M059J (cell line): ENCODE measurements around the gene SLC7A10. TPM values are rescaled to one million over a fixed set of nuclear protein-coding genes. Genes with fewer than 3 reads are reported as not detected.
"Not testable (repeated sequence)": the region's sequence is repeated elsewhere in the genome, so short reads cannot be mapped to it uniquely, and the experiment has no call there.

Experiments used
- DNase-seq: peaks from one replicate; pipeline ENCODE4 v3.0.0-alpha.2; 2012; ENCODE audit warnings: low read depth
- total RNA-seq: library from RNA; depleted of rRNA; stranded (reverse); fragments of >200 nt; shearing (Covaris generic); gene quantifications from 2 replicates; pipeline ENCODE4 v1.2.3, GENCODE V29; 2014

SLC7A10 gene
- total RNA-seq, 1 experiment from 2014 or later: not detected

GRCh38 chr19:33216198-33216830 lies 9.3 kb downstream of the SLC7A10 start:
- DNase-seq: no peak

- no peak for DNase-seq
These were observed 10.0 kb downstream of the SLC7A10 start for GRCh38 chr19:33215438-33216197.

GRCh38 chr19:33214596-33214995 lies 11.1 kb downstream of the SLC7A10 start:
- DNase-seq: peak; percentile 25

GRCh38 chr19:33212436-33213172 lies 13.0 kb downstream of the SLC7A10 start:
- no peak for DNase-seq

- DNase-seq: no peak
These were observed 13.7 kb downstream of the SLC7A10 start for GRCh38 chr19:33211794-33212435.

- DNase-seq: no peak
These were observed 15.2 kb downstream of the SLC7A10 start for GRCh38 chr19:33210266-33210940.

- not testable (repeated sequence) for DNase-seq
These were observed 15.8 kb downstream of the SLC7A10 start for GRCh38 chr19:33209850-33210230.

GRCh38 chr19:33208904-33209849 lies 16.5 kb downstream of the SLC7A10 start:
- DNase-seq: no peak

- DNase-seq: no peak
These were observed 17.2 kb downstream of the SLC7A10 start for GRCh38 chr19:33208371-33208895.

- DNase-seq: no peak
These were observed 17.7 kb downstream of the SLC7A10 start for GRCh38 chr19:33207903-33208302.

GRCh38 chr19:33207040-33207620 lies 18.5 kb downstream of the SLC7A10 start:
- no peak for DNase-seq

GRCh38 chr19:33206261-33207039 lies 19.2 kb downstream of the SLC7A10 start:
- no peak for DNase-seq

- DNase-seq: no peak
These were observed 20.0 kb downstream of the SLC7A10 start for GRCh38 chr19:33205531-33206260.

- DNase-seq: no peak
These were observed 20.5 kb downstream of the SLC7A10 start for GRCh38 chr19:33205110-33205509.

- DNase-seq: no peak
These were observed 21.3 kb downstream of the SLC7A10 start for GRCh38 chr19:33204136-33204973.

- no peak for DNase-seq
These were observed 22.1 kb downstream of the SLC7A10 start for GRCh38 chr19:33203529-33203928.
